Gastroesophageal sphincter (tissue), 3 donors: ENCODE results near the gene OBP2B.

Experiments
- CTCF ChIP-seq, 4 experiments: fragments of 200-600 bp in 2 of 4; fragments of 450-650 bp in 2 of 4; sonication (generic) in 1 of 4; IDR thresholded peaks; one replicate each; pipeline ENCODE4 v1.5.1; 2017 to 2019; ENCODE audit warnings: antibody characterized with exemption in 4 of 4, mild to moderate bottlenecking in 2 of 4, moderate library complexity in 2 of 4
- POLR2A ChIP-seq, 2 donors: fragments of 450-650 bp; IDR thresholded peaks; one replicate each; pipeline ENCODE4 v1.6.1; 2017; ENCODE audit warnings: antibody characterized with exemption in 2 of 2, mild to moderate bottlenecking in 2 of 2, moderate library complexity in 1 of 2

DNA sequence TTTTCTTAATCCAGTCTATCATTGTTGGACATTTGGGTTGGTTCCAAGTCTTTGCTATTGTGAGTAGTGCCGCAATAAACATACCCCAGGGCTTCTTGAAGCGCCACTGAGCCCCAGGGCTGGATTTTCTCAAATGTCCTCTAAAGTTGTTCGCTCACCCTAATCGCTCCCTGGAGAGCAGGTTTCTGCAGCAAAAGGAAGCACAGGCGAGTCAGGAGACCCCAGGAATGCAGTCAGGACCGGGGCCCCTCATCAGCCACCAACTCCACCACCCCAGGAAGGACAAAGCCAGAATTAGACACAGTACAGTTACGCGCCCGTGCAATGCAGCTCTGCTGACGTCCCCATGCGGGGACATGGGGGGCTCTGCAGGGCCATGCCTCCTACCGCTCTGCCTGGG, 15.7 kb upstream of the OBP2B start:
- TF ChIP-seq POLR2A (IDR thresholded peaks at IDR 0.05) (no peak), CTCF (IDR thresholded peaks at IDR 0.05) (no peak)
